Mesendoderm (in vitro differentiated cells): ENCODE measurements around the gene BRF1.

Experiments
- DNase-seq: peaks from one replicate; pipeline ENCODE4 v3.0.0; 2013
- H2AK5ac ChIP-seq: 2 replicates; pipeline ENCODE4 v1.6.1; 2013; ENCODE audit warnings: low read length, inconsistent platforms
- H2BK120ac ChIP-seq: 2 replicates; pipeline ENCODE4 v1.6.1; 2013; ENCODE audit warnings: low read depth, mild to moderate bottlenecking, low read length, moderate library complexity, mixed read lengths
- H2BK15ac ChIP-seq: replicated peaks from 2 replicates; pipeline ENCODE4 v1.6.1; 2013; ENCODE audit warnings: low read depth, mild to moderate bottlenecking, moderate library complexity
- H2BK5ac ChIP-seq: 2 replicates; pipeline ENCODE4 v1.6.1; 2013; ENCODE audit warnings: low read length, inconsistent platforms
- H3K18ac ChIP-seq: 2 replicates; pipeline ENCODE4 v1.6.1; 2013; ENCODE audit warnings: mild to moderate bottlenecking, low read length, mixed read lengths
- H3K23ac ChIP-seq: one replicate; pipeline ENCODE4 v1.6.1; 2013; ENCODE audit warnings: low read length
- H3K27ac ChIP-seq: 2 replicates; pipeline ENCODE4 v1.5.1; 2013; ENCODE audit warnings: low read depth, mild to moderate bottlenecking, inconsistent platforms, low read length, moderate library complexity
- H3K27me3 ChIP-seq: 2 replicates; pipeline ENCODE4 v1.6.1; 2013; ENCODE audit warnings: low read length, control low read depth, mild to moderate bottlenecking, inconsistent platforms; ENCODE audit not compliant: insufficient read depth, poor library complexity
- H3K36me3 ChIP-seq: 2 replicates; pipeline ENCODE4 v1.6.1; 2013; ENCODE audit warnings: low read length, inconsistent platforms; ENCODE audit not compliant: control insufficient read depth, insufficient read depth
- H3K4ac ChIP-seq: one replicate; pipeline ENCODE4 v1.6.1; 2013; ENCODE audit warnings: low read depth, mild to moderate bottlenecking, low read length, moderate library complexity
- H3K4me1 ChIP-seq: 2 replicates; pipeline ENCODE4 v1.6.1; 2013; ENCODE audit warnings: low read depth, low read length, inconsistent platforms; ENCODE audit not compliant: control insufficient read depth
- H3K4me2 ChIP-seq: 2 replicates; pipeline ENCODE4 v1.6.1; 2013; ENCODE audit warnings: low read length
- H3K4me3 ChIP-seq: 2 replicates; pipeline ENCODE4 v1.5.1; 2013; ENCODE audit warnings: mild to moderate bottlenecking, low read length
- H3K56ac ChIP-seq: one replicate; pipeline ENCODE4 v1.6.1; 2013; ENCODE audit warnings: low read length
- H3K79me1 ChIP-seq: 2 replicates; pipeline ENCODE4 v1.6.1; 2013; ENCODE audit warnings: low read length, inconsistent platforms
- H3K79me2 ChIP-seq: 2 replicates; pipeline ENCODE4 v1.6.1; 2013; ENCODE audit warnings: mild to moderate bottlenecking, low read length; ENCODE audit not compliant: control insufficient read depth, insufficient read depth
- H3K9ac ChIP-seq: 2 replicates; pipeline ENCODE4 v1.6.1; 2013; ENCODE audit warnings: low read length, inconsistent platforms
- H4K5ac ChIP-seq: one replicate; pipeline ENCODE4 v1.6.1; 2013; ENCODE audit warnings: low read length
- H4K8ac ChIP-seq: one replicate; pipeline ENCODE4 v1.6.1; 2013; ENCODE audit warnings: low read depth, mild to moderate bottlenecking, control low read depth, low read length, moderate library complexity
- WGBS: extraction: QIAGEN DNeasy Blood & Tissue Kit; methylation state at CpG from one replicate; pipeline ENCODE4 v1.1.7; 2013; ENCODE audit warnings: low lambda C conversion rate, missing lambda C conversion rate; ENCODE audit not compliant: insufficient coverage; ENCODE audit errors: extremely low coverage; 5-methylcytosine and 5-hydroxymethylcytosine counted together

Gene BRF1

GRCh38 chr14:105227346-105227745, 73.5 kb downstream of the BRF1 start:
- no peaks in the 10 kb centered on the region for H3K4me1 ChIP-seq

GRCh38 chr14:105226198-105226597, 74.6 kb downstream of the BRF1 start:
- WGBS: no CpG with 5 or more reads among the region's 10 CpGs
- H3K4ac ChIP-seq: no peak overlapping the region
- H2AK5ac ChIP-seq: no peak overlapping the region
- no peak overlapping the region for H2BK5ac ChIP-seq
- H3K4me3 ChIP-seq: no peak overlapping the region
- peaks cover 1% of the 10 kb centered on the region for H3K36me3 ChIP-seq
- H2BK120ac ChIP-seq: no peak overlapping the region
- no peak overlapping the region for H3K18ac ChIP-seq
- H3K23ac ChIP-seq: no peak overlapping the region
- no peak overlapping the region for H2BK15ac ChIP-seq
- no peak overlapping the region for H4K5ac ChIP-seq
- no peaks in the 10 kb centered on the region for H3K4me1 ChIP-seq
- no peak overlapping the region for H4K8ac ChIP-seq
- no peak overlapping the region for H3K27ac ChIP-seq
- no peak overlapping the region for H3K9ac ChIP-seq
- H3K79me2 ChIP-seq: no peaks in the 10 kb centered on the region
- no peak for DNase-seq
- H3K4me2 ChIP-seq: no peak overlapping the region
- no peak overlapping the region for H3K56ac ChIP-seq
- no peaks in the 10 kb centered on the region for H3K79me1 ChIP-seq
- H3K27me3 ChIP-seq: no peaks in the 10 kb centered on the region

More at GRCh38 chr14:105227346-105227745, 73.5 kb downstream of the BRF1 start:
- no peak overlapping the region for H2AK5ac ChIP-seq
- no peak overlapping the region for H3K4ac ChIP-seq
- DNase-seq: no peak
- H3K9ac ChIP-seq: no peak overlapping the region
- H4K5ac ChIP-seq: no peak overlapping the region
- no peak overlapping the region for H2BK120ac ChIP-seq
- H3K4me3 ChIP-seq: no peak overlapping the region
- H3K79me1 ChIP-seq: no peaks in the 10 kb centered on the region
- no peak overlapping the region for H2BK15ac ChIP-seq
- no CpG with 5 or more reads among the region's 14 CpGs for WGBS
- no peak overlapping the region for H3K56ac ChIP-seq
- no peaks in the 10 kb centered on the region for H3K27me3 ChIP-seq
- H3K79me2 ChIP-seq: no peaks in the 10 kb centered on the region
- H3K4me2 ChIP-seq: no peak overlapping the region
- peaks cover 1% of the 10 kb centered on the region for H3K36me3 ChIP-seq
- H3K23ac ChIP-seq: no peak overlapping the region
- H2BK5ac ChIP-seq: no peak overlapping the region
- H3K27ac ChIP-seq: no peak overlapping the region
- no peak overlapping the region for H4K8ac ChIP-seq
- no peak overlapping the region for H3K18ac ChIP-seq

GRCh38 chr14:105224845-105225570, 75.8 kb downstream of the BRF1 start:
- H3K79me2 ChIP-seq: no peaks in the 10 kb centered on the region
- no peak overlapping the region for H3K27ac ChIP-seq
- H3K9ac ChIP-seq: no peak overlapping the region
- H3K56ac ChIP-seq: no peak overlapping the region
- no peak overlapping the region for H3K4me2 ChIP-seq
- H4K5ac ChIP-seq: no peak overlapping the region
- no peak overlapping the region for H2BK120ac ChIP-seq
- no peak overlapping the region for H3K4me3 ChIP-seq
- H3K23ac ChIP-seq: no peak overlapping the region
- H2BK5ac ChIP-seq: no peak overlapping the region
- no peak overlapping the region for H3K4ac ChIP-seq
- H3K18ac ChIP-seq: no peak overlapping the region
- DNase-seq: no peak
- H3K4me1 ChIP-seq: no peaks in the 10 kb centered on the region
- whole genome bisulfite sequencing: no CpG with 5 or more reads among the region's 11 CpGs
- no peak overlapping the region for H2BK15ac ChIP-seq
- no peak overlapping the region for H2AK5ac ChIP-seq
- H3K36me3 ChIP-seq: peaks cover 1% of the 10 kb centered on the region
- H3K27me3 ChIP-seq: no peaks in the 10 kb centered on the region
- no peaks in the 10 kb centered on the region for H3K79me1 ChIP-seq
- no peak overlapping the region for H4K8ac ChIP-seq

- H3K4me2 ChIP-seq: no peak overlapping the region
- H3K27ac ChIP-seq: no peak overlapping the region
- no peak overlapping the region for H3K9ac ChIP-seq
- H3K18ac ChIP-seq: no peak overlapping the region
- H3K79me2 ChIP-seq: no peaks in the 10 kb centered on the region
- no peak overlapping the region for H3K56ac ChIP-seq
- DNase-seq: no peak
- no peak overlapping the region for H2BK5ac ChIP-seq
- H3K27me3 ChIP-seq: no peaks in the 10 kb centered on the region
- H4K5ac ChIP-seq: no peak overlapping the region
- H3K23ac ChIP-seq: no peak overlapping the region
- no peak overlapping the region for H2BK15ac ChIP-seq
- no peak overlapping the region for H2BK120ac ChIP-seq
- H3K36me3 ChIP-seq: peaks cover 1% of the 10 kb centered on the region
- H3K79me1 ChIP-seq: no peaks in the 10 kb centered on the region
- no CpG with 5 or more reads among the region's 15 CpGs for WGBS
- H3K4me1 ChIP-seq: no peaks in the 10 kb centered on the region
- H3K4ac ChIP-seq: no peak overlapping the region
- H4K8ac ChIP-seq: no peak overlapping the region
- no peak overlapping the region for H3K4me3 ChIP-seq
- no peak overlapping the region for H2AK5ac ChIP-seq
These were observed 76.8 kb downstream of the BRF1 start for GRCh38 chr14:105223770-105224544.

- Histone ChIP-seq H2BK120ac (no peak overlapping the region), H4K5ac (no peak overlapping the region), H3K18ac (no peak overlapping the region), H3K79me2 (no peaks in the 10 kb centered on the region), H2AK5ac (no peak overlapping the region), H3K27me3 (no peaks in the 10 kb centered on the region), H3K56ac (no peak overlapping the region), H3K9ac (no peak overlapping the region), H3K79me1 (no peaks in the 10 kb centered on the region), H4K8ac (no peak overlapping the region), H3K4me1 (no peaks in the 10 kb centered on the region), H2BK5ac (no peak overlapping the region), H3K4me3 (no peak overlapping the region), H3K23ac (no peak overlapping the region), H3K36me3 (peaks cover 1% of the 10 kb centered on the region), H3K4ac (no peak overlapping the region), H3K27ac (no peak overlapping the region), H3K4me2 (no peak overlapping the region), H2BK15ac (no peak overlapping the region)
- no peak for DNase-seq
- no CpG with 5 or more reads among the region's 16 CpGs for WGBS
These were observed 77.5 kb downstream of the BRF1 start for GRCh38 chr14:105223260-105223659.
